HUDEP-2 (cell line): ENCODE data around the gene GPR183.
"Not testable (repeated sequence)": the region's sequence is repeated elsewhere in the genome, so short reads cannot be mapped to it uniquely, and the experiment has no call there.

ENCODE experiments used
- DNase-seq, 76 experiments: peaks; one replicate each; lab custom pipeline; 2025; ENCODE audit not compliant: unreplicated experiment in 76 of 76; lab: John Stamatoyannopoulos, UW

Gene GPR183

DNA sequence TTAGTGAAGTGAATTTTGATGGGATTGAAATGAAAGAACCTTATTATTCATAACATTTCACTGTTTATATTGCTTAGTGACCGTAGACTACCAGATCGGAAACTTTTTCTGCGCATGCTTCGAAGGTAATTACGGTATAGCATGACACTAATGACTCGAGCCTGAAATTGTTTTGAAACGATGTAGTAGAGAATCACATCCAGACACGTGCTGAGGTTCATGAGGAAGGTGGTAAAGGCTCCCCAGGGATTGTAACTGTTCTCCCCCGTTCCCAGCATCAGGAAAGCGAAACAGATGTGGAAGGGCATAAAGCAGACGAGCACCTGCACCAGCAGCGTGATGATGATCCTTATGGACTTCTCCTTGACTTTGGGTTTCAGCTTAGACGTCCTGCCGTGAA is 52.4 kb downstream of the GPR183 start:
- no peak for DNase-seq

DNA sequence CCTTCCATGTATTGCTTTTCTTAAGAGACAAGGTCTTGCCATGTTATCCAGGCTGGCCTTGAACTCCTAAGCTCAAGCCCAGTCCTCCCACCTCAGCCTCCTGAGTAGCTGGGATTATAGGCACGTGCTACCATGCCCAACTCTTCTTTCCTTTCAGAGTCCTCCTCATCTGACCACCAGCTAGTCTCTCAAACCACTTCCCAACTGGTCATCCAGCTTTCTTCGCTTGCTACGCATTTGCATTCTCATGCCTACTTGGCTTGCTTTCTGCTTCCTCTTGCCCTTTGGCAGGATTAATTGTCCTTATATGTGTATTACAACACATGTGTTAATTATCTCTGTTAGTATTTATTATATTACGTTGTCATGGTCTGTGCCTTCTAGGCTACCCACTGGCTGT is 55.3 kb downstream of the GPR183 start:
- DNase-seq, result no peak

DNA sequence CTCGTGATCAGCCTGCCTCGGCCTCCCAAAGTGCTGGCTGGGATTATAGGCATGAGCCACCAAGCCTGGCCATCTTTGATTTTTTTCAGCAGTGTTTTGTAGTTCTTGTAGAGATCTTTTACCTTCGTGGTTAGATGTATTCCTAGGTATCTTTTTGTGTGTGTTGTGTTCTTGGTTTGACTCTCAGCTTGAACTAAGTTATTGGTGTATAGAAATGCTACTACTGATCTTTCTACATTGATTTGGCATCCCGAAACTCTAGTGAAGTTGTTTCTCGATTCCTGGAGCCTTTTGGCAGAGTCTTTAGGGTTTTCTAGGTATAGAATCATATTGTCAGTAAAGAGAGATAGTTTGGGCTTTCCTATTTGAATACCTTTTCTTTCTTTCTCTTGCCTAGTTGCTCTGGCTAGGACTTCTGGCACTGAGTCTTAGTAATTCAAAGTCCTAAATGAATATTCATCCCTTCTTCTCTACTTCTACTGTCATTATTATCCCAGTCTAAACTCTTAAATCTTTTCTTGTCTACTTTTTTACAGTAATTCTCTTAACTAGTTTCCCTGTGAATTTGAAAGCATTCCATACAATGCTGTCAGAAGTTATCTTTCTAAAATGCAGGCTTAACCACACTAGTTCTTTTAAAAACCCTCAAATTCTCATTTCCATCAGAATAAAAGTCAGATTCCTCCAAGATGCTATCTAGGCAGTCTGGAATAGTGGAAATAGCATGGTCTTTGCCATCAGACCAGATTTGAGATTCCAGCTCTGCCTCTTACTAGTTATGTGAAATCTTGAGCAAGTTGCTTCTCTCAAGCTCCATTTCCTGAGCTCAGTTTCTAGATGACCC is 56.0 kb downstream of the GPR183 start:
- no peak for DNase-seq

DNA sequence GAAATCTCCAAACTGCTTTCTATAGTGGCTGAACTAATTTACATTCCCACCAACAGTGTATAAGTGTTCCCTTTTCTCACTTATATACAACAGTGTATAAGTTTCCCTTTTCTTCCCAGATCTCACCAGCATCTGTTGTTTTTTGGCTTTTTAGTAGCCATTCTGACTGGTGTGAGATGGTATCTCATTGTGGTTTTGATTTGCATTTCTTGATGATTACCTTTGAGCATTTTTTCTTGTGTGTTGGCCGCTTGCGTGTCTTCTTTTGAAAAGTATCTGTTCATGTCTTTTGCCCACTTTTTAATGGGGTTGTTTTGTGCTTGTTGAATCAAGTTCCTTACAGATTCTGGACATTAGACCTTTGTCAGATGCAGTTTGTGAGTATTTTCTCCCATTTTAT is 57.6 kb downstream of the GPR183 start:
- not testable (repeated sequence) for DNase-seq

DNA sequence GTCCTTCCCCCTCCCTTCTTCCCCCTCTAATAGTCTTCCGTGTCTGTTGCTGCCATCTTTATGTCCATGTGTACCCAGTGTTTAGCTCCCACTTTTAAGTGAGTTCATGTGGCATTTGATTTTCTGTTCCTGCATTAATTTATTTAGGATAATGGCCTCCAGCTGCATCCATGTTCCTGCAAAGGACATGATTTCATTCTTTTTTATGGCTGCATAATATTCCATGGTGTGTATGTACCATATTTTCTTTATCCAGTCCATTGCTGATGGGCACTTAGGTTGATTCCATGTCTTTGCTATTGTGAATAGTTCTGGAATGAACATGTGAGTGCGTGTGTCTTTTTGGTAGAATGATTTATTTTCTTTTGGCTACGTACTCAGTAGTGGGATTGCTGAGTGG is 58.0 kb downstream of the GPR183 start:
- not testable (repeated sequence) for DNase-seq

DNA sequence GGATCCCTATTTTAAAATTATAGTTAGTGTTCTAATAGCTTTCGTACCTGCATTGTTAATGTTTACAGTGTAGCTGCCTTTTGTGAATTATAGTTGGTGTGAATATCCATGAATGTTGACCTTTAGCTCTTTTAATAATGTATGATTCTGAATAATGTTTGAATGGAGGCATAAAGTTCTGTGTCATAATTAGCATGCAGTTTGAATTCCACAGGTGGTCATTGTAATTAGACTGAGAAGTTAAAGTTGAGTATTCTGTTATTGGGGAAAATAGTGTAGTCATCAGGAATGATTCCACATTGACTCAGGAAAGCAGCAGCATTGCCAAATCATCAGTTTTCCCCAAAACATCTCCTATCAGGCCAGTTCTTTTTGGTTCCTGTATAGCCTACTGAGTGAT is 61.1 kb downstream of the GPR183 start:
- DNase-seq, result no peak
